HG02588 (cell line): ENCODE measurements around the gene DSTN.
"Not testable (repeated sequence)": the region's sequence is repeated elsewhere in the genome, so short reads cannot be mapped to it uniquely, and the experiment has no call there.

ENCODE experiments used
- ATAC-seq: cut with Tn5 transposase; IDR thresholded peaks from one replicate; pipeline ENCODE4 v1.9.1; 2021; ENCODE audit warnings: mild to moderate bottlenecking, moderate library complexity; ENCODE audit not compliant: unreplicated experiment

The DSTN gene

GRCh38 chr20:17648791-17649730 is 79.2 kb downstream of the DSTN start:
- ATAC-seq = no peak

GRCh38 chr20:17650301-17651128 is 80.6 kb downstream of the DSTN start:
- no peak for ATAC-seq

- ATAC-seq = no peak
Observed at GRCh38 chr20:17651129-17651759, 81.4 kb downstream of the DSTN start.

- no peak for ATAC-seq
Observed at GRCh38 chr20:17651760-17652388, 82.0 kb downstream of the DSTN start.

- no peak for ATAC-seq
Observed at GRCh38 chr20:17652411-17652810, 82.5 kb downstream of the DSTN start.

GRCh38 chr20:17653835-17654648 is 84.2 kb downstream of the DSTN start:
- no peak for ATAC-seq

GRCh38 chr20:17654649-17655285 is 84.9 kb downstream of the DSTN start:
- no peak for ATAC-seq

GRCh38 chr20:17655286-17655651 is 85.4 kb downstream of the DSTN start:
- ATAC-seq = no peak

GRCh38 chr20:17655865-17656479 is 86.1 kb downstream of the DSTN start:
- ATAC-seq = no peak

- ATAC-seq = no peak
Observed at GRCh38 chr20:17657079-17657825, 87.4 kb downstream of the DSTN start.

- no peak for ATAC-seq
Observed at GRCh38 chr20:17657898-17658647, 88.2 kb downstream of the DSTN start.

GRCh38 chr20:17658648-17658993 is 88.7 kb downstream of the DSTN start:
- no peak for ATAC-seq

- not testable (repeated sequence) for ATAC-seq
Observed at GRCh38 chr20:17659344-17659743, 89.5 kb downstream of the DSTN start.
